K562 (cell line): ENCODE results near the gene PLA2G3. TPM values are rescaled to one million over a fixed set of nuclear protein-coding genes. Genes with fewer than 3 reads are reported as not detected.

Experiments
- ATAC-seq: fragments of 200-7000 bp; cut with Tn5 transposase; 3 replicates; pipeline ENCODE4 v1.9.1; 2020; ENCODE audit warnings: moderate library complexity
- BruUV-seq: library from RNA; stranded (reverse); fragments of 400-500 nt; replicated peaks from 2 replicates; lab custom pipeline; 2021; lab: Mats Ljungman, UMichigan
- CTCF ChIA-PET: fragments of 300-600 bp; formaldehyde crosslinking; extraction: SDS; loops from one replicate; lab custom pipeline; 2021; ENCODE audit warnings: low intra/inter-chr PET ratio; lab: Yijun Ruan, JAX
- POLR2A ChIA-PET: fragments of 300-600, 350-650 bp; sonication (Branson Sonifier 250); formaldehyde crosslinking; extraction: SDS; loops from one replicate; lab custom pipeline; 2021; ENCODE audit warnings: antibody characterized with exemption, inconsistent platforms; lab: Yijun Ruan, JAX
- DNase-seq, 4 experiments: peaks; one replicate each; pipeline versions ENCODE4 v3.0.0 to v3.0.0-alpha.2; 2011 to 2018; ENCODE audit warnings: low spot score in 3 of 4, mixed read lengths in 3 of 4; ENCODE audit errors: extremely low read depth in 1 of 4
- FAIRE-seq: peaks from 2 replicates; lab custom pipeline; 2011; peaks lifted over from hg19 to GRCh38; lab: Jason Lieb, UNC
- H2AFZ ChIP-seq: 2 replicates; pipeline ENCODE4 v1.6.0; 2011; ENCODE audit warnings: low read depth, low read length, control low read depth, inconsistent platforms
- H3K27ac ChIP-seq: fragments of 200-600 bp; 3 replicates; pipeline ENCODE4 v1.8.0; 2011; ENCODE audit warnings: low read depth, mild to moderate bottlenecking, control low read depth, inconsistent platforms, low read length, moderate library complexity, mixed read lengths; ENCODE audit errors: extremely low read depth
- H3K27me3 ChIP-seq, 2 experiments: fragments of 300-600 bp in 1 of 2; 2 replicates in 1 of 2; 3 replicates in 1 of 2; pipeline versions ENCODE4 v1.6.0 to v1.8.0; 2011; ENCODE audit warnings: inconsistent platforms in 2 of 2, low read length in 2 of 2, mild to moderate bottlenecking in 1 of 2, mixed read lengths in 1 of 2, moderate library complexity in 1 of 2; ENCODE audit not compliant: control insufficient read depth in 2 of 2, insufficient read depth in 2 of 2
- H3K36me3 ChIP-seq: fragments of 300-600 bp; 3 replicates; pipeline ENCODE4 v1.8.0; 2011; ENCODE audit warnings: mild to moderate bottlenecking, low read length, inconsistent platforms; ENCODE audit not compliant: control insufficient read depth, insufficient read depth
- H3K4me1 ChIP-seq, 2 experiments: fragments of 200-600 bp in 1 of 2; replicated peaks in 1 of 2; 2 replicates in 1 of 2; 3 replicates in 1 of 2; pipeline versions ENCODE4 v1.5.1 to v1.8.0; 2011; ENCODE audit warnings: inconsistent platforms in 2 of 2, low read length in 2 of 2, mild to moderate bottlenecking in 1 of 2, mixed read lengths in 1 of 2, moderate library complexity in 1 of 2; ENCODE audit not compliant: control insufficient read depth in 2 of 2, insufficient read depth in 2 of 2
- H3K4me2 ChIP-seq: 2 replicates; pipeline ENCODE4 v1.6.1; 2011; ENCODE audit warnings: low read length, control low read depth, inconsistent platforms, mixed read lengths; ENCODE audit not compliant: insufficient read depth
- H3K4me3 ChIP-seq: fragments of 200-600 bp; sonication (generic), shearing (Covaris generic); 2 replicates; pipeline ENCODE4 v1.5.1; 2016; ENCODE audit warnings: control low read depth, inconsistent platforms
- H3K79me2 ChIP-seq: fragments of 200-600 bp; 3 replicates; pipeline ENCODE4 v1.8.0; 2011; ENCODE audit warnings: low read length, inconsistent platforms; ENCODE audit not compliant: control insufficient read depth, insufficient read depth
- H3K9ac ChIP-seq, 2 experiments: 2 replicates each; pipeline versions ENCODE4 v1.6.0 to v1.6.1; 2011; ENCODE audit warnings: low read depth in 2 of 2, low read length in 2 of 2, control low read depth in 1 of 2, inconsistent platforms in 1 of 2, mild to moderate bottlenecking in 1 of 2, mixed read lengths in 1 of 2; ENCODE audit not compliant: insufficient read depth in 1 of 2
- H3K9me1 ChIP-seq: one replicate; pipeline ENCODE4 v1.6.0; 2011; ENCODE audit warnings: inconsistent platforms, mild to moderate bottlenecking, low read length, moderate library complexity; ENCODE audit not compliant: control insufficient read depth, insufficient read depth
- H3K9me3 ChIP-seq: replicated peaks from 2 replicates; pipeline ENCODE4 v1.5.1; 2011; ENCODE audit warnings: low read depth, low read length, inconsistent platforms; ENCODE audit not compliant: control insufficient read depth, insufficient read depth
- H4K20me1 ChIP-seq: replicated peaks from 2 replicates; pipeline ENCODE4 v1.6.1; 2011; ENCODE audit warnings: low read length, inconsistent platforms, mixed read lengths; ENCODE audit not compliant: control insufficient read depth, insufficient read depth
- ADNP ChIP-seq: fragments of 200-800 bp; sonication (Bioruptor generic); IDR thresholded peaks from 2 replicates; pipeline ENCODE4 v1.6.1; 2016; ENCODE audit warnings: missing genetic modification characterization, missing compliant biosample characterization
- FOXK1 ChIP-seq: sonication (generic); formaldehyde crosslinking; IDR thresholded peaks from 2 replicates; pipeline ENCODE4 v1.8.0; 2022; ENCODE audit warnings: missing genetic modification reagents, mild to moderate bottlenecking, borderline replicate concordance
- FOXP4 ChIP-seq: sonication (generic); formaldehyde crosslinking; IDR thresholded peaks from 2 replicates; pipeline ENCODE4 v1.8.0; 2022; ENCODE audit warnings: mild to moderate bottlenecking, missing genetic modification reagents, borderline replicate concordance
- MTA3 ChIP-seq: fragments of 450-650 bp; formaldehyde crosslinking; IDR thresholded peaks from 2 replicates; pipeline ENCODE4 v1.6.1; 2017; ENCODE audit warnings: mild to moderate bottlenecking, borderline replicate concordance
- PTBP1 ChIP-seq: fragments of 200-400 bp; formaldehyde crosslinking; IDR thresholded peaks from 2 replicates; pipeline ENCODE4 v1.6.1; 2017; ENCODE audit warnings: low read depth, low read length
- ZBTB26 ChIP-seq: fragments of 450-650 bp; formaldehyde crosslinking; IDR thresholded peaks from 2 replicates; pipeline ENCODE4 v1.4.0; 2022; ENCODE audit warnings: missing genetic modification characterization
- ZNF384 ChIP-seq: IDR thresholded peaks from 2 replicates; pipeline ENCODE4 v1.6.1; 2012; ENCODE audit warnings: low read depth, low read length, improper control_type of control experiment
- ZNF444 ChIP-seq: fragments of 250-450 bp; sonication (Bioruptor Pico); IDR thresholded peaks from 2 replicates; pipeline ENCODE4 v1.4.0; 2020; ENCODE audit warnings: mild to moderate bottlenecking, moderate library complexity
- ZNF589 ChIP-seq: fragments of 200-800 bp; sonication (Bioruptor generic); IDR thresholded peaks from 2 replicates; pipeline ENCODE4 v1.6.1; 2016; ENCODE audit warnings: low read depth, missing genetic modification characterization, missing compliant biosample characterization
- WGBS: fragments of 100-300 bp; shearing (Covaris generic); methylation state at CpG from one replicate; pipeline ENCODE4 v1.1.6; 2016; ENCODE audit warnings: low coverage, mixed read lengths; ENCODE audit not compliant: insufficient coverage; ENCODE audit errors: missing lambda C conversion rate; 5-methylcytosine and 5-hydroxymethylcytosine counted together
- in situ Hi-C: fragments of 300-500 bp; cut with MboI; formaldehyde crosslinking; loops from 4 replicates; pipeline ENCODE4 v1.15.0; 2018; ENCODE audit warnings: inconsistent platforms, mixed read lengths
- intact Hi-C: fragments of 100-400 bp; cut with micrococcal nuclease; formaldehyde crosslinking; loops from 2 replicates; pipeline ENCODE4 v1.14.2; 2022
- polyA plus RNA-seq, 8 experiments: library from polyadenylated mRNA; depleted of rRNA in 4 of 8; stranded (reverse) in 5 of 8; unstranded in 3 of 8; fragments of >200 nt; fragmentation: Nextera tagmentation in 2 of 8; fragmentation: Illumina TruSeq in 1 of 8; extraction: Ambion mirVana in 2 of 8; extraction: Trizol in 1 of 8; gene quantifications; 2 replicates each; pipeline versions ENCODE4 v1.2.1 to v1.2.3, GENCODE V29; 2011 to 2014; ENCODE audit warnings: inconsistent platforms in 1 of 8, missing spikeins in 1 of 8
- total RNA-seq, 7 experiments: library from RNA; depleted of rRNA in 6 of 7; stranded (reverse); fragments of >200 nt in 6 of 7; fragmentation: Illumina TruSeq in 2 of 7; extraction: Trizol in 2 of 7; gene quantifications; 2 replicates each; pipeline versions ENCODE4 v1.2.1 to v1.2.3, GENCODE V29; 2011 to 2021; ENCODE audit warnings: low replicate concordance in 1 of 7

The PLA2G3 gene
- total and polyA plus RNA-seq, 9 of the 15 experiments (the other 6 are each of a cell fraction or from before 2014, with no cell fraction given) = 0.18 to 1.4 (median 0.64) TPM

- TF ChIP-seq ZNF444 (CRISPR knock-in tag) (no peak), ZBTB26 (CRISPR knock-in tag) (no peak), ZNF589 (CRISPR knock-in tag) (no peak), FOXP4 (CRISPR knock-in tag) (no peak)
These were observed 1.2 kb downstream of the PLA2G3 start (continued) for GRCh38 chr22:31139066-31139465.

- ATAC-seq (no peak), DNase-seq (no peak)
- POLR2A ChIA-PET = no interaction called here
- H3K4me1 ChIP-seq = peaks cover 0 to 13% of the 10 kb centered on the region in 2 experiments; a peak in 3 of 5 replicates
- TF ChIP-seq ZNF384 (no peak), PTBP1 (no peak), FOXK1 (CRISPR knock-in tag) (no peak), ADNP (tag) (no peak), MTA3 (no peak)
- TF ChIP-seq, all 486 proteins: peak for 0
- no peaks in the 10 kb centered on the region for H3K9me1 ChIP-seq
- no peak for FAIRE-seq
- 9% methylated on average over 6 of the region's 10 CpGs for WGBS
- H3K27ac ChIP-seq = no peak overlapping the region
- no peaks in the 10 kb centered on the region for H3K36me3 ChIP-seq
- no peak overlapping the region for H3K9ac ChIP-seq
- H2AFZ ChIP-seq = no peak overlapping the region
- no peak overlapping the region for H3K4me3 ChIP-seq
- no peak overlapping the region for H3K4me2 ChIP-seq
- H3K79me2 ChIP-seq = no peaks in the 10 kb centered on the region
- CTCF ChIA-PET = no interaction called here
- in situ Hi-C loops = no loop called here
- H3K9me3 ChIP-seq = no peaks in the 10 kb centered on the region
- H4K20me1 ChIP-seq = no peaks in the 10 kb centered on the region
- no TSS peak for BruUV-seq
- intact Hi-C loops = no loop called here
- no peaks in the 10 kb centered on the region; a peak in 1 of 5 replicates for H3K27me3 ChIP-seq
These were observed 2.2 kb downstream of the PLA2G3 start for GRCh38 chr22:31138126-31138525.
